Measurements from ENCODE around the gene CDRT15.
"Not testable (repeated sequence)": the region's sequence is repeated elsewhere in the genome, so short reads cannot be mapped to it uniquely, and the experiment has no call there.

CDRT15 gene

DNA sequence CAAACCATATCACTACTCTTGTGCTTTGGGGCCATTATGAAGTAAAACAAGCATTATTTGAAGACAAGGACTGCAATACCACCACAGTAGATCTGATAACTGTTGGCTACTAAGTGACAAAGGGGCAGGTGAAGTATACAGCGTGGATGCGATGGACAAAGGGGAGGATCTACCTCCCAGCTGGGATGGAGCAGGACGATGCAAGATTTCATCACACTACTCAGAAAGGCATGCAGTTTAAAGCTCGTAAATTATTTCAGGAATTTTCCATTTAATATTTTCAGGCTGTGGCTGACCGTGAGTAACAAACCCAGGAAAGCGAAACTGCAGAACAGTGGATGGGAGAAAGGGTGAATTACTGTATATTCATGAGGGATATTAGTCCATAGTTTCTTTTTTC lies 5.5 kb downstream of the CDRT15 start:
- not testable (repeated sequence) for H3K4me2 ChIP-seq (ENCODE audit: low read length); H3F3A ChIP-seq (ENCODE audit: control insufficient read depth, insufficient read depth); H3K36me3 ChIP-seq (ENCODE audit: control insufficient read depth, low read length); H3K27me3 ChIP-seq (ENCODE audit: control insufficient read depth, low read length); H3K9me3 ChIP-seq (ENCODE audit: control insufficient read depth, insufficient read depth, low read length); H3K79me2 ChIP-seq (ENCODE audit: control insufficient read depth, low read length); H3K9me2 ChIP-seq (replicated peaks; ENCODE audit: control insufficient read depth, low read length); H4K20me1 ChIP-seq (ENCODE audit: control insufficient read depth, insufficient read depth, low read depth, low read length); H3K4me3 ChIP-seq (ENCODE audit: low read length); H3K27ac ChIP-seq (ENCODE audit: low read depth, low read length); H3K4me1 ChIP-seq (ENCODE audit: control insufficient read depth, low read length)

DNA sequence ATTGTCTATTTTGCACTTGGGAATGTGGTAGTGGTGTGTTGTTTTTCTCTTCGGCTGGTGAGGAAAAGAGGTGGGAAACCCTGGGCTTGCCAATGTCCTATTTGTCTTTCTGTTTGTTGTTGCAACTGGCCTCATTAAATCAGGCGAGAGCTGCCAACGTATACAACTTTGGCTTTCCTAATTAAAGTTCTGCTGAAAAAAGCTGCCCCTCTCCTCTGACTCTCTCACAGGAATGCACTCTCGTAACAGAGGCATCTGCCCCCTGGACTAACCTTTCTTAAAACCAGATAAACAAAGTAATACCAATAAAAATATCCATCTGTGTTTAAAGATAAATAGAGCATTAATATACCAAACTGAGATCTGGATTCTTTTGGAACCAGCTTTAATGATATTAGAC lies 7.8 kb downstream of the CDRT15 start:
- no peaks in the 10 kb centered on the region for H3K4me1 ChIP-seq (ENCODE audit: control insufficient read depth, low read length)
- no peak overlapping the region for H3K27ac ChIP-seq (ENCODE audit: low read depth, low read length)
- TF ChIP-seq CTCF (IDR thresholded peaks at IDR 0.05; ENCODE audit: low read depth, low read length, poor library complexity, severe bottlenecking), result no peak
- no peak for TF ChIP-seq EZH2phosphoT487 (IDR thresholded peaks at IDR 0.05; ENCODE audit: borderline replicate concordance, low read length)
- H3F3A ChIP-seq (ENCODE audit: control insufficient read depth, insufficient read depth), result no peaks in the 10 kb centered on the region
- H4K20me1 ChIP-seq (ENCODE audit: control insufficient read depth, insufficient read depth, low read depth, low read length), result no peaks in the 10 kb centered on the region
- no peak overlapping the region for H3K4me3 ChIP-seq (ENCODE audit: low read length)
- no peaks in the 10 kb centered on the region for H3K9me2 ChIP-seq (replicated peaks; ENCODE audit: control insufficient read depth, low read length)
- no peaks in the 10 kb centered on the region for H3K79me2 ChIP-seq (ENCODE audit: control insufficient read depth, low read length)
- no peaks in the 10 kb centered on the region for H3K9me3 ChIP-seq (ENCODE audit: control insufficient read depth, insufficient read depth, low read length)
- no peaks in the 10 kb centered on the region for H3K27me3 ChIP-seq (ENCODE audit: control insufficient read depth, low read length)
- H3K36me3 ChIP-seq (ENCODE audit: control insufficient read depth, low read length), result no peaks in the 10 kb centered on the region
- H3K4me2 ChIP-seq (ENCODE audit: low read length), result no peak overlapping the region

- no peak overlapping the region for H3K27ac ChIP-seq (ENCODE audit: low read depth, low read length)
- H4K20me1 ChIP-seq (ENCODE audit: control insufficient read depth, insufficient read depth, low read depth, low read length), result no peaks in the 10 kb centered on the region
- no peaks in the 10 kb centered on the region for H3K9me2 ChIP-seq (replicated peaks; ENCODE audit: control insufficient read depth, low read length)
- no peak for TF ChIP-seq EZH2phosphoT487 (IDR thresholded peaks at IDR 0.05; ENCODE audit: borderline replicate concordance, low read length)
- H3K4me1 ChIP-seq (ENCODE audit: control insufficient read depth, low read length), result no peaks in the 10 kb centered on the region
- no peak overlapping the region for H3K4me2 ChIP-seq (ENCODE audit: low read length)
- no peaks in the 10 kb centered on the region for H3K36me3 ChIP-seq (ENCODE audit: control insufficient read depth, low read length)
- H3K79me2 ChIP-seq (ENCODE audit: control insufficient read depth, low read length), result no peaks in the 10 kb centered on the region
- no peaks in the 10 kb centered on the region for H3K9me3 ChIP-seq (ENCODE audit: control insufficient read depth, insufficient read depth, low read length)
- no peak overlapping the region for H3K4me3 ChIP-seq (ENCODE audit: low read length)
- H3F3A ChIP-seq (ENCODE audit: control insufficient read depth, insufficient read depth), result no peaks in the 10 kb centered on the region
- no peaks in the 10 kb centered on the region for H3K27me3 ChIP-seq (ENCODE audit: control insufficient read depth, low read length)
These were observed 9.6 kb downstream of the CDRT15 start for GRCh38 chr17:14227052-14227451.

- no peaks in the 10 kb centered on the region for H3F3A ChIP-seq (ENCODE audit: control insufficient read depth, insufficient read depth)
- no peaks in the 10 kb centered on the region for H3K4me1 ChIP-seq (ENCODE audit: control insufficient read depth, low read length)
- no peak for TF ChIP-seq EZH2phosphoT487 (IDR thresholded peaks at IDR 0.05; ENCODE audit: borderline replicate concordance, low read length)
- no peak for TF ChIP-seq CTCF (IDR thresholded peaks at IDR 0.05; ENCODE audit: low read depth, low read length, poor library complexity, severe bottlenecking)
- no peaks in the 10 kb centered on the region for H3K79me2 ChIP-seq (ENCODE audit: control insufficient read depth, low read length)
- H3K9me3 ChIP-seq (ENCODE audit: control insufficient read depth, insufficient read depth, low read length), result no peaks in the 10 kb centered on the region
- no peaks in the 10 kb centered on the region for H4K20me1 ChIP-seq (ENCODE audit: control insufficient read depth, insufficient read depth, low read depth, low read length)
- no peak overlapping the region for H3K4me2 ChIP-seq (ENCODE audit: low read length)
- H3K27me3 ChIP-seq (ENCODE audit: control insufficient read depth, low read length), result no peaks in the 10 kb centered on the region
- no peaks in the 10 kb centered on the region for H3K9me2 ChIP-seq (replicated peaks; ENCODE audit: control insufficient read depth, low read length)
- H3K27ac ChIP-seq (ENCODE audit: low read depth, low read length), result no peak overlapping the region
- no peak overlapping the region for H3K4me3 ChIP-seq (ENCODE audit: low read length)
- no peaks in the 10 kb centered on the region for H3K36me3 ChIP-seq (ENCODE audit: control insufficient read depth, low read length)
These were observed 11.2 kb downstream of the CDRT15 start for GRCh38 chr17:14225254-14225980.

Data from DOHH2 (cell line).